GM18861 (cell line): ENCODE data around the gene KLHL30.

Experiments
- ATAC-seq: cut with Tn5 transposase; IDR thresholded peaks from one replicate; pipeline ENCODE4 v1.9.1; 2021; ENCODE audit not compliant: unreplicated experiment

Gene KLHL30

GRCh38 chr2:238173692-238174091 lies 35.2 kb downstream of the KLHL30 start:
- ATAC-seq = no peak

- ATAC-seq = no peak
Observed at GRCh38 chr2:238174291-238174690, 35.8 kb downstream of the KLHL30 start.

GRCh38 chr2:238174701-238175100 lies 36.2 kb downstream of the KLHL30 start:
- no peak for ATAC-seq

- ATAC-seq = no peak
Observed at GRCh38 chr2:238176613-238177012, 38.1 kb downstream of the KLHL30 start.

- ATAC-seq = no peak
Observed at GRCh38 chr2:238180554-238180953, 42.1 kb downstream of the KLHL30 start.

- ATAC-seq = no peak
Observed at GRCh38 chr2:238182362-238182761, 43.9 kb downstream of the KLHL30 start.

- ATAC-seq = no peak
Observed at GRCh38 chr2:238183821-238184220, 45.4 kb downstream of the KLHL30 start.

GRCh38 chr2:238187618-238188548 lies 49.4 kb downstream of the KLHL30 start:
- no peak for ATAC-seq

- ATAC-seq = no peak
Observed at GRCh38 chr2:238190445-238190844, 52.0 kb downstream of the KLHL30 start.
